NCI-H345 (cell line): ENCODE measurements around the gene SATB1.
"Not testable (repeated sequence)": the region's sequence is repeated elsewhere in the genome, so short reads cannot be mapped to it uniquely, and the experiment has no call there.

Source experiments
- DNase-seq: peaks from one replicate; lab custom pipeline; 2025; lab: John Stamatoyannopoulos, UW

The SATB1 gene

GRCh38 chr3:18351823-18352744 lies 73.1 kb downstream of the SATB1 start:
- DNase-seq: peak; percentile 73

GRCh38 chr3:18351069-18351628 lies 74.0 kb downstream of the SATB1 start:
- DNase-seq: no peak

- no peak for DNase-seq
Observed at GRCh38 chr3:18349197-18349798, 75.8 kb downstream of the SATB1 start.

- DNase-seq: no peak
Observed at GRCh38 chr3:18346097-18346496, 79.0 kb downstream of the SATB1 start.

GRCh38 chr3:18345015-18345367 lies 80.1 kb downstream of the SATB1 start:
- DNase-seq: no peak

GRCh38 chr3:18344306-18345014 lies 80.7 kb downstream of the SATB1 start:
- no peak for DNase-seq

- DNase-seq: no peak
Observed at GRCh38 chr3:18343809-18344208, 81.3 kb downstream of the SATB1 start.

GRCh38 chr3:18338827-18339514 lies 86.2 kb downstream of the SATB1 start:
- DNase-seq: no peak

GRCh38 chr3:18337231-18337630 lies 87.9 kb downstream of the SATB1 start:
- no peak for DNase-seq

- DNase-seq: no peak
Observed at GRCh38 chr3:18334837-18335601, 90.1 kb downstream of the SATB1 start.

- DNase-seq: not testable (repeated sequence)
Observed at GRCh38 chr3:18330772-18331441, 94.2 kb downstream of the SATB1 start.

GRCh38 chr3:18308096-18308650 lies 117.0 kb downstream of the SATB1 start:
- DNase-seq: no peak

- no peak for DNase-seq
Observed at GRCh38 chr3:18307529-18307928, 117.6 kb downstream of the SATB1 start.

GRCh38 chr3:18302517-18302916 lies 122.6 kb downstream of the SATB1 start:
- DNase-seq: no peak

- no peak for DNase-seq
Observed at GRCh38 chr3:18301781-18302180, 123.4 kb downstream of the SATB1 start.

GRCh38 chr3:18300916-18301315 lies 124.2 kb downstream of the SATB1 start:
- DNase-seq: no peak

GRCh38 chr3:18297126-18297525 lies 128.0 kb downstream of the SATB1 start:
- no peak for DNase-seq
